H1 (cell line): ENCODE results near the gene PRUNE1. TPM values are rescaled to one million over a fixed set of nuclear protein-coding genes. Genes with fewer than 3 reads are reported as not detected.
A peak's percentile ranks its signal among the peaks of the same experiment; 100 is the strongest.

Experiments used
- CTCF ChIA-PET: fragments of 300-600 bp; sonication (Branson Sonifier 250); formaldehyde crosslinking; loops from one replicate; lab custom pipeline; 2021; ENCODE audit not compliant: partially characterized antibody; lab: Charles Lee
- POLR2A ChIA-PET: fragments of 300-600 bp; sonication (Branson Sonifier 250); formaldehyde crosslinking; loops from one replicate; lab custom pipeline; 2021; ENCODE audit warnings: inconsistent platforms; ENCODE audit not compliant: partially characterized antibody; lab: Charles Lee
- DNase-seq, 2 experiments: peaks; one replicate each; pipeline versions ENCODE4 v3.0.0 to v3.0.0-alpha.2; 2010 to 2022; ENCODE audit warnings: low spot score in 2 of 2, low read depth in 1 of 2, mixed read lengths in 1 of 2
- FAIRE-seq: peaks from 2 replicates; lab custom pipeline; 2011; peaks lifted over from hg19 to GRCh38; lab: Jason Lieb, UNC
- H2AFZ ChIP-seq: 2 replicates; pipeline ENCODE4 v1.8.1; 2012; ENCODE audit warnings: low read length, inconsistent platforms
- H2AK5ac ChIP-seq: 2 replicates; pipeline ENCODE4 v1.6.1; 2013; ENCODE audit warnings: low read depth, low read length
- H2BK120ac ChIP-seq: replicated peaks from 2 replicates; pipeline ENCODE3; 2013; ENCODE audit warnings: low read depth, low read length, inconsistent platforms
- H2BK12ac ChIP-seq: 2 replicates; pipeline ENCODE4 v1.6.1; 2013; ENCODE audit warnings: low read depth, low read length
- H2BK15ac ChIP-seq: 2 replicates; pipeline ENCODE4 v1.6.1; 2013; ENCODE audit warnings: low read length
- H2BK20ac ChIP-seq: 2 replicates; pipeline ENCODE4 v1.6.1; 2013; ENCODE audit warnings: low read length
- H2BK5ac ChIP-seq: 2 replicates; pipeline ENCODE4 v1.6.1; 2013; ENCODE audit warnings: low read depth, low read length
- H3K14ac ChIP-seq: 2 replicates; pipeline ENCODE4 v1.6.1; 2013; ENCODE audit warnings: inconsistent platforms; ENCODE audit not compliant: insufficient read length
- H3K18ac ChIP-seq: 2 replicates; pipeline ENCODE4 v1.6.1; 2013; ENCODE audit warnings: low read length; ENCODE audit errors: extremely low read depth
- H3K23ac ChIP-seq: 2 replicates; pipeline ENCODE4 v1.6.1; 2013; ENCODE audit warnings: inconsistent platforms; ENCODE audit not compliant: insufficient read length
- H3K23me2 ChIP-seq: 2 replicates; pipeline ENCODE4 v1.6.1; 2013; ENCODE audit warnings: low read depth, low read length
- H3K27ac ChIP-seq: 2 replicates; pipeline ENCODE4 v1.6.1; 2011; ENCODE audit warnings: low read depth, low read length, inconsistent platforms
- H3K27me3 ChIP-seq, 4 experiments: replicated peaks in 1 of 4; 1 replicate in 1 of 4; 2 replicates in 3 of 4; pipeline versions ENCODE4 v1.6.1 to v1.8.1; 2011 to 2013; ENCODE audit warnings: low read length in 3 of 4, mild to moderate bottlenecking in 3 of 4, inconsistent platforms in 2 of 4, mixed read lengths in 2 of 4, moderate library complexity in 1 of 4; ENCODE audit not compliant: control insufficient read depth in 3 of 4, insufficient read depth in 3 of 4; ENCODE audit errors: extremely low read depth in 1 of 4
- H3K36me3 ChIP-seq, 4 experiments: 2 replicates each; pipeline versions ENCODE4 v1.6.1 to v1.8.1; 2011 to 2013; ENCODE audit warnings: mild to moderate bottlenecking in 4 of 4, low read length in 3 of 4, moderate library complexity in 2 of 4, control low read depth in 1 of 4, inconsistent platforms in 1 of 4; ENCODE audit not compliant: insufficient read depth in 4 of 4, control insufficient read depth in 2 of 4
- H3K4ac ChIP-seq: replicated peaks from 2 replicates; pipeline ENCODE3; 2013; ENCODE audit warnings: low read length, low read depth, mixed read lengths, inconsistent platforms; ENCODE audit not compliant: insufficient read length
- H3K4me1 ChIP-seq, 4 experiments: replicated peaks in 1 of 4; 1 replicate in 1 of 4; 2 replicates in 3 of 4; pipeline versions ENCODE4 v1.6.1 to v1.8.1; 2011 to 2013; ENCODE audit warnings: low read length in 3 of 4, inconsistent platforms in 2 of 4, mixed read lengths in 1 of 4; ENCODE audit not compliant: insufficient read depth in 4 of 4, control insufficient read depth in 3 of 4
- H3K4me2 ChIP-seq, 2 experiments: 2 replicates each; pipeline versions ENCODE4 v1.6.1 to v1.8.1; 2011 to 2013; ENCODE audit warnings: low read depth in 2 of 2, low read length in 2 of 2, control low read depth in 1 of 2, inconsistent platforms in 1 of 2, mild to moderate bottlenecking in 1 of 2; ENCODE audit not compliant: insufficient read depth in 1 of 2
- H3K4me3 ChIP-seq, 4 experiments: fragments of 200-600, 300-600 bp in 1 of 4; sonication (generic), shearing (Covaris generic), sonication (Bioruptor Twin) in 1 of 4; 2 replicates each; pipeline versions ENCODE4 v1.5.1 to v1.8.1; 2011 to 2016; ENCODE audit warnings: low read length in 4 of 4, low read depth in 3 of 4, control low read depth in 2 of 4, inconsistent platforms in 2 of 4, mild to moderate bottlenecking in 2 of 4, mixed read lengths in 1 of 4, moderate library complexity in 1 of 4; ENCODE audit not compliant: insufficient read depth in 2 of 4; ENCODE audit errors: extremely low read depth in 1 of 4
- H3K56ac ChIP-seq: replicated peaks from 2 replicates; pipeline ENCODE3; 2013; ENCODE audit warnings: low read depth, mild to moderate bottlenecking, mixed read lengths, low read length, inconsistent platforms; ENCODE audit not compliant: insufficient read length
- H3K79me1 ChIP-seq: 2 replicates; pipeline ENCODE4 v1.6.1; 2013; ENCODE audit warnings: low read depth, low read length, control low read depth
- H3K79me2 ChIP-seq, 2 experiments: 2 replicates each; pipeline versions ENCODE4 v1.6.1 to v1.8.1; 2012 to 2013; ENCODE audit warnings: low read length in 2 of 2, mild to moderate bottlenecking in 2 of 2, inconsistent platforms in 1 of 2; ENCODE audit not compliant: insufficient read depth in 2 of 2, control insufficient read depth in 1 of 2
- H3K9ac ChIP-seq, 4 experiments: replicated peaks in 1 of 4; 1 replicate in 1 of 4; 2 replicates in 3 of 4; pipeline versions ENCODE4 v1.6.1 to v1.8.1; 2011 to 2013; ENCODE audit warnings: low read depth in 3 of 4, low read length in 3 of 4, control low read depth in 2 of 4, mild to moderate bottlenecking in 2 of 4, moderate library complexity in 2 of 4, inconsistent platforms in 1 of 4; ENCODE audit errors: extremely low read depth in 1 of 4
- H3K9me3 ChIP-seq, 2 experiments: 2 replicates each; pipeline versions ENCODE4 v1.6.1 to v1.8.1; 2012 to 2013; ENCODE audit warnings: mild to moderate bottlenecking in 2 of 2, moderate library complexity in 2 of 2, control low read depth in 1 of 2, inconsistent platforms in 1 of 2, low read depth in 1 of 2, low read length in 1 of 2, mixed read lengths in 1 of 2; ENCODE audit not compliant: insufficient read depth in 2 of 2
- H4K20me1 ChIP-seq, 2 experiments: replicated peaks in 1 of 2; 2 replicates each; pipeline versions ENCODE3 to v1.8.1; 2011 to 2013; ENCODE audit warnings: inconsistent platforms in 2 of 2, low read length in 2 of 2, mild to moderate bottlenecking in 1 of 2; ENCODE audit not compliant: insufficient read depth in 2 of 2, control insufficient read depth in 1 of 2
- H4K5ac ChIP-seq: 2 replicates; pipeline ENCODE4 v1.6.1; 2013; ENCODE audit warnings: low read length, low read depth, mixed read lengths, inconsistent platforms; ENCODE audit not compliant: insufficient read length
- H4K8ac ChIP-seq: 2 replicates; pipeline ENCODE4 v1.8.0; 2013; ENCODE audit warnings: mild to moderate bottlenecking, moderate library complexity, low read length, inconsistent platforms; ENCODE audit not compliant: insufficient read depth; ENCODE audit errors: extremely low read depth
- H4K91ac ChIP-seq: replicated peaks from 2 replicates; pipeline ENCODE3; 2013; ENCODE audit warnings: low read length, mixed read lengths, inconsistent platforms; ENCODE audit not compliant: insufficient read length
- ASH2L ChIP-seq: fragments of 200-600, 300-600 bp; sonication (generic); IDR thresholded peaks from one replicate; pipeline ENCODE4 v1.7.1; 2017; ENCODE audit warnings: low read length
- BACH1 ChIP-seq: IDR thresholded peaks from 2 replicates; pipeline ENCODE4 v1.6.1; 2012; ENCODE audit warnings: low read length, improper control_type of control experiment
- BRCA1 ChIP-seq: IDR thresholded peaks from 2 replicates; pipeline ENCODE4 v1.6.1; 2012; ENCODE audit warnings: low read depth, low read length, improper control_type of control experiment
- CEBPB ChIP-seq: IDR thresholded peaks from 2 replicates; pipeline ENCODE4 v1.6.1; 2012; ENCODE audit warnings: low read depth, low read length
- EP300 ChIP-seq, 2 experiments: IDR thresholded peaks; 1 replicate in 1 of 2; 2 replicates in 1 of 2; pipeline ENCODE4 v1.6.1; 2011 to 2012; ENCODE audit warnings: low read depth in 2 of 2, low read length in 2 of 2, mild to moderate bottlenecking in 2 of 2, borderline replicate concordance in 1 of 2, inconsistent platforms in 1 of 2, moderate library complexity in 1 of 2
- SAP30 ChIP-seq: fragments of 300-600 bp; sonication (generic); IDR thresholded peaks from 2 replicates; pipeline ENCODE4 v1.7.1; 2012; ENCODE audit warnings: low read length, moderate library complexity, mild to moderate bottlenecking, inconsistent platforms; ENCODE audit not compliant: insufficient read depth, insufficient replicate concordance
- SP2 ChIP-seq: IDR thresholded peaks from 2 replicates; pipeline ENCODE4 v1.6.1; 2012; ENCODE audit warnings: mild to moderate bottlenecking, low read length, inconsistent platforms
- WGBS, 2 experiments: shearing (Covaris generic) in 1 of 2; methylation state at CpG; one replicate each; pipeline versions ENCODE4 v1.1.6 to v1.1.7; 2013 to 2015; ENCODE audit warnings: low lambda C conversion rate in 2 of 2, mixed read lengths in 2 of 2, inconsistent platforms in 1 of 2, low coverage in 1 of 2, missing lambda C conversion rate in 1 of 2; ENCODE audit not compliant: insufficient replicate concordance in 2 of 2, insufficient coverage in 1 of 2, insufficient read length in 1 of 2; ENCODE audit errors: extremely low coverage in 1 of 2, missing lambda C conversion rate in 1 of 2; 5-methylcytosine and 5-hydroxymethylcytosine counted together
- polyA plus RNA-seq, 7 experiments: library from polyadenylated mRNA; depleted of rRNA in 3 of 7; stranded (reverse) in 5 of 7; unstranded in 2 of 7; fragments of >200 nt in 5 of 7; fragments of 200-250 nt in 2 of 7; gene quantifications; 1 replicate in 5 of 7; 2 replicates in 1 of 7; 4 replicates in 1 of 7; pipeline versions ENCODE4 v1.2.1 to v1.2.3, GENCODE V29; 2011 to 2013; ENCODE audit warnings: missing spikeins in 2 of 7, mixed read lengths in 2 of 7
- total RNA-seq: library from RNA; stranded (reverse); fragmentation: NEBNext Ultra II Directional; extraction: Animal tissue kit (Norgen Biotek cat#: 25700); gene quantifications from 2 replicates; pipeline ENCODE4 v1.2.1, GENCODE V29; 2021
- TF ChIP-seq, protein P1 (sequence below), 3 experiments: IDR thresholded peaks; 1 replicate in 2 of 3; 2 replicates in 1 of 3; pipeline versions ENCODE4 v1.5.1 to v1.6.1; 2011; ENCODE audit warnings: low read length in 3 of 3, mild to moderate bottlenecking in 3 of 3, inconsistent platforms in 2 of 3, low read depth in 1 of 3, moderate library complexity in 1 of 3; ENCODE audit not compliant: insufficient read depth in 1 of 3; ENCODE audit errors: control extremely low read depth in 1 of 3

The PRUNE1 gene
- total and polyA plus RNA-seq, 2 of the 8 experiments (the other 6 are each of a cell fraction or from before 2014, with no cell fraction given) = 32.8 to 54.2 TPM

DNA sequence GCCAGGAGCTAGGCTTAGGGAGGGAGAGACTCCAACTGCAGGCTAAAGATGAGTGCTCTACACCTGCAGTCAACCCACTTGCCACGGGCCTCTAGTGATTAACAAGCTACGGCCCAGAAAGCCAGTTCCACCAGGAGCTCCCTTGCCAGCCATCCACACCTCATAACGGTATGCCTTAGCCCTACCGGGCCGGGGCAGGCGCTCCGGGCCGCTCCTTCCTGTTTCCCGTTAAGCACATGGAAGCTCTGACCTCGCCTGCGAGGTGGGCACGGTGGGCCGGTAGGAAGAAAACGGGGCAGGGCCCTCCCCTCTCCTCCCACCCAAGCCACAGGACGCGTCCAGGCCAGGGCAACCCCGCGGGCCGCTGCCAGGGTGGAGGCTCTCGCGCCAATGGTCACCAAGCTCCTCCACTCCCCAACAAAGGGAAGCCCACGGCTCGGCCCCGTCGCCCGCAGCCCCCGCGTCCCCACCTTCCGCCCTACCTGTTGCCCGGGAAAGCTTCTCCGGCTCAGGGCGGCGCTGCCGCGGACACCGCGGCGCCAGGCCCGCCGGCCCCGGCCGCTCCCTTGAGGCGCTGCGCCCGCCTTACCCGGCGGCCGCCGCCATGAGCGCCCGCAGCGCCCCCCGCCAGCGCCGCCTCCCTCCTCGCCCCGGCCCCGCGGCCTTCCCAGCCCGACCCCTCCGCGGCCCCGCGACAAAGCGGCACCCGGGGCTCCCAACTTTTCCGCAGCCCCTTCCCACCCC lies 34.2 kb upstream of the PRUNE1 start:
- Histone ChIP-seq H3K4ac (no peak overlapping the region), H4K91ac (no peak overlapping the region), H3K27me3 (no peaks in the 10 kb centered on the region), H3K4me2 (peak overlapping the region; percentile 83 to 93), H4K20me1 (peaks cover 10 to 21% of the 10 kb centered on the region in 2 experiments), H2BK12ac (0 out of 2 replicates have a peak overlapping the region, but pooled peaks have one; percentile 18), H4K5ac (no peak overlapping the region), H3K36me3 (peaks cover 0 to 2% (median under 1%) of the 10 kb centered on the region in 4 experiments; a peak in 4 of 8 replicates), H3K23me2 (peaks cover 12% of the 10 kb centered on the region; the same call in 1 of the 2 replicates), H3K18ac (peak overlapping the region; percentile 71; the same call in 1 of the 2 replicates), H3K4me1 (peaks cover 20 to 44% (median 34%) of the 10 kb centered on the region in 4 experiments), H2BK20ac (no peak overlapping the region), H2BK120ac (no peak overlapping the region), H3K56ac (no peak overlapping the region), H2AFZ (no peak overlapping the region), H4K8ac (peak overlapping the region; percentile 15; the same call in 1 of the 2 replicates), H3K79me2 (peaks cover 21 to 54% of the 10 kb centered on the region in 2 experiments), H2BK15ac (peak overlapping the region; percentile 95; the same call in 1 of the 2 replicates), H3K27ac (peak overlapping the region; percentile 43; the same call in 1 of the 2 replicates), H3K9me3 (no peaks in the 10 kb centered on the region), H3K14ac (no peak overlapping the region), H3K79me1 (peaks cover 15% of the 10 kb centered on the region), H3K9ac (peak overlapping the region; percentile 52 to 90 (median 76)), H3K23ac (no peak overlapping the region), H2BK5ac (peak overlapping the region; percentile 71; the same call in 1 of the 2 replicates), H3K4me3 (peak overlapping the region; percentile 74 to 91 (median 80)), H2AK5ac (no peak overlapping the region)
- 4% methylated on average over 36 of the region's 67 CpGs; no CpG with 5 or more reads in 1 of the 2 experiments for WGBS, 2 experiments
- DNase-seq (peak in 1 of 2 experiments; percentile 65), FAIRE-seq (no peak)
- ChIA-PET CTCF (interaction anchor here (0.9 to 1.4 kb wide), 5 partner anchors 15 to 52 kb away, joined by 3 to 8 read pairs (median 4); no protein-coding TSS in a partner anchor), POLR2A (interaction anchor here (0.6 to 10.5 kb wide), 15 partner anchors 8 to 418 kb away, joined by 3 to 133 read pairs (median 6); partner anchors contain the start of genes ANXA9, ENSA, MCL1 and MINDY1)
- TF ChIP-seq BRCA1 (no peak), SP2 (no peak), CEBPB (no peak), ASH2L (no peak), BACH1 (no peak), EP300 (IDR thresholded peaks at IDR 0.05; ENCODE audit: borderline replicate concordance in 1 of 2, low read depth in 2 of 2, low read length in 2 of 2) (no peak), SAP30 (no peak)
- TF ChIP-seq, protein P1, sequence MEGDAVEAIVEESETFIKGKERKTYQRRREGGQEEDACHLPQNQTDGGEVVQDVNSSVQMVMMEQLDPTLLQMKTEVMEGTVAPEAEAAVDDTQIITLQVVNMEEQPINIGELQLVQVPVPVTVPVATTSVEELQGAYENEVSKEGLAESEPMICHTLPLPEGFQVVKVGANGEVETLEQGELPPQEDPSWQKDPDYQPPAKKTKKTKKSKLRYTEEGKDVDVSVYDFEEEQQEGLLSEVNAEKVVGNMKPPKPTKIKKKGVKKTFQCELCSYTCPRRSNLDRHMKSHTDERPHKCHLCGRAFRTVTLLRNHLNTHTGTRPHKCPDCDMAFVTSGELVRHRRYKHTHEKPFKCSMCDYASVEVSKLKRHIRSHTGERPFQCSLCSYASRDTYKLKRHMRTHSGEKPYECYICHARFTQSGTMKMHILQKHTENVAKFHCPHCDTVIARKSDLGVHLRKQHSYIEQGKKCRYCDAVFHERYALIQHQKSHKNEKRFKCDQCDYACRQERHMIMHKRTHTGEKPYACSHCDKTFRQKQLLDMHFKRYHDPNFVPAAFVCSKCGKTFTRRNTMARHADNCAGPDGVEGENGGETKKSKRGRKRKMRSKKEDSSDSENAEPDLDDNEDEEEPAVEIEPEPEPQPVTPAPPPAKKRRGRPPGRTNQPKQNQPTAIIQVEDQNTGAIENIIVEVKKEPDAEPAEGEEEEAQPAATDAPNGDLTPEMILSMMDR (IDR thresholded peaks at IDR 0.05; ENCODE audit: control extremely low read depth in 1 of 3, insufficient read depth in 1 of 3, low read depth in 1 of 3, low read length in 3 of 3) = no peak
